Fibroblast of peridontal ligament (primary cell): ENCODE measurements around the gene GPBAR1.

Source experiments
- DNase-seq: peaks from one replicate; pipeline ENCODE4 v3.0.0-alpha.2; 2010; ENCODE audit errors: extremely low read depth

Gene GPBAR1

GRCh38 chr2:218244665-218245064, 16.1 kb upstream of the GPBAR1 start:
- no peak for DNase-seq

DNA sequence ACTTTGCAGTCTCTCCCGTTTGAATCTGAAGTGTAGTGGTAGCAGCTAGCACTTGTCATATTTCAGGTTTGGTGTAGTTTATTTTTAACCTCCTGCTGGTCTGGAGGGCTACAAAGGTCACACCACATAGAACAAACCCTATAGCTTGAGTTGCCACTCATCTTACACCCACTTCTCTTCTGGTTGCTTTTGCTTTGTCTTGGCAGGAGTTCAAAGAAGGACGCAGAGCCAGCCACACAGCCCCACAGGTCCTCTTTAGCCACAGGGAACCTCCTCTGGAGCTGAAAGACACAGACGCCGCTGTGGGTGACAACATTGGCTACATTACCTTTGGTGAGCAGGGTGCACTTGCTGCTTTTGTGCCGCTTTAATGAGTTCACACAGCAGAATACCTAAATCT, 15.6 kb upstream of the GPBAR1 start:
- DNase-seq, result no peak

DNA sequence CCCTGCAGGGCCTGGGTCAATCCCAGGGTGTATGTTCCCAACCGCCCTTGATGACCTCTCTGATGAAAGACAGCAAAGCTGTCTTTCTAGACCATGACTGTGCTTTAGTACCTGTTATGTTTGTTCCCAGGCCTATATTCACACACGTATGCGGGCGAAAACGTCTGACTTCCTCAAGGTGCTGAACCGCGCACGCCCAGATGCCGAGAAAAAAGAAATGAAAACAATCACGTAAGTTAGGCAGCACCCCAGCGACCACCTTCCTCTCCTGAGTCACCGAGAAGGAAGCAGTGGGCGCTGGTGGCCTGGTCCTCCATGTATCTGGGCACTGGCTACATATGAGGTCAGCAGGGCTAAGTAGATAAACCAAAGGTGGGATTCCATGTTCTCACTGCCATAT, 11.1 kb upstream of the GPBAR1 start:
- no peak for DNase-seq

- DNase-seq, result peak; percentile 62
Measured at GRCh38 chr2:218252509-218253231, 8.1 kb upstream of the GPBAR1 start.

DNA sequence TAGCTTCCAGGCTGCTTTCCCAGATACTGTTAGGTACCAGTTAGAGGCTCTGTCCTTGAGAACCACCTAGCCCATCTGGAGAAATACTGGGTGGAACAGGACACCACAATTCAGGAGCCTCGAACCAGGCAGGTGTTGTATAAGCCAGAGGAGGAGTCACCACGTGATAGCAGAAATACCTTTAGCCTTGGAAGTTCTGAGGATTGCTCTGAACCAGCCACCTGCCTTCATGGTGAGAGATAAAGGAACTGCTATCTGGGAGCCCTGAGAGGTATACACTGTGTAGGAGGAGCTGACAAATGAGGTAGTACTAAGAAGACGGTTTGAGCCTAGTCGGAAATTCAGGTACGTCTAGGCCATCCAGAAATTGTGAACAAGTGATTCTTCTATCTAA, 7.6 kb upstream of the GPBAR1 start:
- no peak for DNase-seq

DNA sequence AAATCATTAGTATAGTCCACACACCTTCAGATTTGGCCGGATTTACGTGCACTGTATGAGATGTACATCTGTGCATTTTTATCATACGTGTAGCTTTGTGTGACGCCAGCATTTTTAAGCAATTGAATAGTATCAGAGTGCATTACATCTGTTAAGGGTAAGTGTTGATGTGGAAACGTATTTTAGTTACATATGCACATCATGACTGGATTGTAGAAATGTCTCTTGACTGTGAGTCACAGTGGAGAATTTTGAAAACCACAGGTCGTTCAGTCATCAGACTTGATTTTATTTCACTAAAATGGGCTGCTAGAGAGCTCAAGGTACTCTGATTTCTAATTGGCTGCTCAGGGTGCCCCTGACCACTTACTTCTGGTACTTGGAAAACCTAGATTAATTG, 5.4 kb upstream of the GPBAR1 start:
- peak; percentile 71 for DNase-seq

- no peak for DNase-seq
Measured at GRCh38 chr2:218256612-218257350, 4.0 kb upstream of the GPBAR1 start.

- no peak for DNase-seq
Measured at GRCh38 chr2:218257390-218257981, 3.3 kb upstream of the GPBAR1 start.

GRCh38 chr2:218259099-218259961, 1.5 kb upstream of the GPBAR1 start:
- peak; percentile 62 for DNase-seq

- DNase-seq, result no peak
Measured at GRCh38 chr2:218260166-218260565, 649 bp upstream of the GPBAR1 start.

GRCh38 chr2:218261423-218262236, 815 bp downstream of the GPBAR1 start:
- no peak for DNase-seq

- DNase-seq, result no peak
Measured at GRCh38 chr2:218262237-218262600, 1.4 kb downstream of the GPBAR1 start.

- DNase-seq, result no peak
Measured at GRCh38 chr2:218262631-218263586, 2.1 kb downstream of the GPBAR1 start.

DNA sequence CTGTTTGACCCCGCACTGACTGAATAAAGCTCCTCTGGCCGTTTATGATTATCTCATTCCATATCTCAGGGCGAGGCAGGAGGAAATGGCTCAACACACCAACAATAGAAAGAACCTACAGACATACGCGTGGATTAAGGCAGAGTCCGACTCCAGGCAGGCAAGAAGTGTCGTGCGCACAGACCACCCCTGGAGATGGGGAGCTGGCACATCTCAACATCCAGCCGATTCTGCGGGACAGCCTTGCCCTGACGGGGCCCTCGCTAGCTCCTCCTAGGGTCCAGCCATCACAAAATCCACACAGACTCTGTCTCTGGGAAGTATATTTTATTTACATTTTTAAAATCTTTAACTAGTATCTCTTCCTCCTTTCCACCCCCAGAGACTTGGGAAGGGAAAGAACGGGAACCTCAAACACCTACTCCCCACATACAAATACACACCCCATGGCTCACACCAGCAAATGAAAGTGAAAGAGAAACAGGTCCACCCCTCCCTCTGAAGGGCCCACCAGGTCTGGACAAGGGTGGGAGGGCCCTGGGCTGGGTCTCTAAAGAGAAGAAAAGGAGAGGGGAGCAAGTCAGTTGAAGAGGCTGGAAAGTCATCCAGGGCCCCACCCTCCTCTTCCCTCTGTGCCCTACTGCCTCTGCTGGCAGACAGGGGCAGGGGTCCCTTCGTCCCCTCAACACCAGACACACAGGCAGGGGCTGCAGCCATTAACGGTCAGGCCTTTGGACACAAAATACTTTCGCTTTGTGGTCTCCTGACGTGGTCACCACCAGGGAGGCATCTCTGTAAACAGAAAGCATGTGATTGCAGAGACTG, 3.2 kb downstream of the GPBAR1 start:
- DNase-seq, result no peak

- DNase-seq, result no peak
Measured at GRCh38 chr2:218264773-218265561, 4.2 kb downstream of the GPBAR1 start.

- no peak for DNase-seq
Measured at GRCh38 chr2:218265626-218266025, 4.8 kb downstream of the GPBAR1 start.

DNA sequence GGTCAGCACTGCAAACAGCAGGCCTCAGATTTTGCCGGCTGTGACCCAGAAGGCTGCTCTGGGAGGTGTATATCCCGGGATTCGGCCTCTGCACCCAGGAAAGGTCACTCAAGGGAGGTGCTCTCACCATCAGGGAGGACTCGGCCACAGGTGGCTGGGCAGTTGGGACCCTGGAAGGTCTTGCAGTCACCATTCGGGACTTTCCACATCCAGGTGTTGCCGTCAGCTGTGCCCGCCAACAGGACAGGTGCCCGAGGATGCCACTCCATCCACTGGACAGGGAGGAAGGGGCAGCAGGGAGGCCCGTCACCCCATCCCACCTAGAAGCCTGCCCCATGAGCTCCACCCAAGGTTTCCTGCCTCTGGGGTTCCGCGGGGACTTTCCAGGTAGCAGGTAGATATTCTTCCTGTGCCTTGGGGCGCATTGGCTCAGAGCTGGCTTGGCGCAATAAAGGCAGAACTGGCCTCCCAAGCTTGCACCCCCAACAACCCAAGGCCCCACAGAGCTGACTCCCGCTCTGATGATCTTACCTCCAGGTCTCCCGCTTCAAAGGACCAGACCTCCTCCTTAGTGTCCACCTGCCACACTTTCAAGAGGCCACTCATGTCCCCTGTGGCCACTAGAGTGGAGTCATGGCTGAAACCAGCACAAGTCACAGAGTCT, 5.6 kb downstream of the GPBAR1 start:
- no peak for DNase-seq

DNA sequence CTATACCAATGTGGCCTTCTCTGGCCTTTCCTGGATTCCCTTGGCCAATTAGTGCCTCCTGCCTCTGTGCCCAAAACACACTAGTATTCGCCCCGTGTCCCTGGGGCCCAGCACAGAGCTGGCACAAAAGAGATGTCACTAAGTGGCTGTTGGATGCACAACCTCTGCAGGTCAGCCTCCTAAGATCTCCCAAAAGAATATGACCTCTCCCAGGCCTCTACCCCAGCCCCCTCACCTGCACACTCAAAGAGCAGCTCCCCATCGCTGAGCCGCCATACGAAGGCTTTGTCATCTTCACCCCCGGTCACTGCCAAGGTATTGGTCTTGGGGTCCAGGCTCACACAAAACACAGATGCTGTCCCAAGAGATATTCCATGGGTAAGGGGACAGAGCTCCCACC, 6.4 kb downstream of the GPBAR1 start:
- DNase-seq, result no peak
